Stimulated activated CD4-positive, alpha-beta T cell treated with anti-CD3 and anti-CD28 coated beads, TNF-alpha, amount 100 ng/mL, for 48 hours (primary cell): ENCODE measurements around the gene PRKAG2.

Source experiments
- DNase-seq, 3 donors: peaks; one replicate each; pipeline ENCODE4 v3.0.0-alpha.2; 2020; ENCODE audit warnings: low read depth in 3 of 3

Gene PRKAG2

GRCh38 chr7:151866028-151866427 lies 10.9 kb downstream of the PRKAG2 start:
- no peak for DNase-seq

- DNase-seq: no peak
Observed at GRCh38 chr7:151865070-151865670, 11.7 kb downstream of the PRKAG2 start.

DNA sequence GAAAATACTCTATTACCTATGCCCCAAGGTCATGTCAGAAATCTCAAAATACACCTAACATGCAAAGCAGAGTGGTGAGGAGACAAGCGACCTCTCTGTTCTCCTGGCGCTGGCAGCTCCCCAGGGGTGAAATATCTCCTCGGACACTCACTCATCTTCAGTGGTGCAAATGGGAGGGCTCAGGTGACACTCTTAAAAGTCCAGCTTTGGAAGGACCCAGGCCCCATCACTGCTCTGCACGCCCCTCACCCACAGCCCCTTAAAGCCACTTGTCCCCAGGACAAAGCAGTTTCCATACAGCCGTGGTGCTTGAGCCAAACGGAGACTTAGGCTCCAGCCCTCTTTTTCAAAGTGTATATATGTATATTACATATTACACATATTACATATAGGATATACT lies 12.4 kb downstream of the PRKAG2 start:
- no peak for DNase-seq

DNA sequence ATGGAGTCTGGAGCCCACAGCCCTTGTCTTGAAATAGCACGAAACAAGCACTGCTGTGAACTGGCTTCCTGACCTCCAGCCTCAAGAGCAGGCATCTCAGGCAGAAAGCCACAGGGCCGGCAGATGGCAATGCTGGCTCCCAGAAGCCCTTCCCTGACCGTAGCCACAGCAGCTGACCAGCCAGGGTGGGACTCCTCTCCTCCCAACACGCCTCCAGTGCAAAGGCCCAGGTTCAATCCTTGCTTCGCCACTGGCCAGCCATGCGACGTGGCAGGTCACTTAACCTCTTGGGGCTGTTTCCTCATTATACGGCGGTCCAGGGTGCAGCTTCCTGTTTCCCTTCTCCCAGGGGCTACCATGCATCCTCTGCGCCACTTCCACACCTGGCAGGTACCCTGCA lies 12.8 kb downstream of the PRKAG2 start:
- DNase-seq: no peak

DNA sequence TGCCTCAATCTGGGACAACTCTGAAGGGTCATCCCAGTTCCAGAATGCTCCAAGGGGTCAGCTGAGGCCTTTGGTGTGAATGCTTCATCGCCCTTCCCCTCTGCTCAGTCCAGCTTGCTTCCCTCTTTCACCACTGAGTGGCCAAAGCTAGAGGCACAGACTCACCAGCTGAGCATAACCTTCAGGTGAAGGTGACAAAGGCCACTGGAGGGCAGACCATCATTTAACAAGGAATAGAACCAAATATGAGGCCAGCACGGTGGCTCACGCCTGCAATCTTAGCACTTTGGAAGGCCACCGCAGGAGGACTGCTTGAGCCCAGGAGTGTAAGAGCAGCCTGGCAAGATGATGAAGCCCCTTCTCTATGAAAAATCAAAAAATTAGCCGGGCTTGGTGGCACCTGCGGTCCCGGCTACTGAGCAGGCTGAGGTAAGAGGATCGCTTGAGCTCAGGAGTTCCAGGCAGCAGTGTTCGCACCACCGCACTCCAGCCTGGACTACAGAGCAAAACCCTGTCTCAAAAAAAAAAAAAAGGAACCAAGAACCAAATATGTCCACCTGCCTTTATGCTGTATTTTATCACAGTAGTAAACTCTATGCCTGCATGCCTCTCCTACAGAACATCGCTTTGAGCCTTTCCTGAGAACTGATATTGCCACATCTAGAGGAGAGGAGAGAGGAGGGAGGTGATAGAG lies 13.4 kb downstream of the PRKAG2 start:
- no peak for DNase-seq

GRCh38 chr7:151862606-151863381 lies 14.1 kb downstream of the PRKAG2 start:
- DNase-seq: no peak

GRCh38 chr7:151861881-151862280 lies 15.0 kb downstream of the PRKAG2 start:
- no peak for DNase-seq

GRCh38 chr7:151860771-151861170 lies 16.1 kb downstream of the PRKAG2 start:
- DNase-seq: no peak

DNA sequence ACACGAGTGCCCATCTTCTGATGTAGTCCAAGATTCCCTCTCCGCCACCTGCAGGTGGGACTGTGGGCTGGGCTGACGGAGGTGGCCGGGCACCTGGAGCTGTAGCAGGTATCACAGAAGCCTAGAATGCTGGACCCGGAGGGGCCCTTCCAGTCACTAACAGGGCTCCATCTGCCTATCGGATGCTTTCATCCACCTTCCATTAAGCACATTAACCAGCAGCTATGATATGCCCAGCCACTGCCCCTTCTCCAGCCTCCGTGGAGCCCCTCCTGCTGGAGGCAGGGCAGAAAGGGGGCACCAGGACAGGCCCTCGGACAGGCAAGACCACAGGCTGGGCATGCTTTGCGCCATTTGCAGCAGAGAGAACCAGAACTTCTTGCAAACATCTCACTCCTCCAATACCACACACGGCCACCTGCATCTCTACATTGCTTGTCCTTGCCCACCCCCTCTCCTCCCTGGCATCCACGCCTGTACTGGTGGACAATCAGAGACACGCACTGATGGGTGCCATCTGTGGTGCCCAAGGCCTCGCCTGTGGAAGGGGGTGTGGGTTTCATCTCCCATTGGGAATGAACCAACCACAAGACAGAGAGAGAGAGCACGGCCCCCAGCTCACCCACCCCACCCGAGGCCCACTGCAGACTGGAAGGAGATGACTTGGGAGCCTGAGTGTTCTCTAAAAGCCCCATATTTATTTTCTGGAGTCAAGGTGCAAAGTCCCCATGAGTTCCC lies 16.8 kb downstream of the PRKAG2 start:
- DNase-seq: no peak

DNA sequence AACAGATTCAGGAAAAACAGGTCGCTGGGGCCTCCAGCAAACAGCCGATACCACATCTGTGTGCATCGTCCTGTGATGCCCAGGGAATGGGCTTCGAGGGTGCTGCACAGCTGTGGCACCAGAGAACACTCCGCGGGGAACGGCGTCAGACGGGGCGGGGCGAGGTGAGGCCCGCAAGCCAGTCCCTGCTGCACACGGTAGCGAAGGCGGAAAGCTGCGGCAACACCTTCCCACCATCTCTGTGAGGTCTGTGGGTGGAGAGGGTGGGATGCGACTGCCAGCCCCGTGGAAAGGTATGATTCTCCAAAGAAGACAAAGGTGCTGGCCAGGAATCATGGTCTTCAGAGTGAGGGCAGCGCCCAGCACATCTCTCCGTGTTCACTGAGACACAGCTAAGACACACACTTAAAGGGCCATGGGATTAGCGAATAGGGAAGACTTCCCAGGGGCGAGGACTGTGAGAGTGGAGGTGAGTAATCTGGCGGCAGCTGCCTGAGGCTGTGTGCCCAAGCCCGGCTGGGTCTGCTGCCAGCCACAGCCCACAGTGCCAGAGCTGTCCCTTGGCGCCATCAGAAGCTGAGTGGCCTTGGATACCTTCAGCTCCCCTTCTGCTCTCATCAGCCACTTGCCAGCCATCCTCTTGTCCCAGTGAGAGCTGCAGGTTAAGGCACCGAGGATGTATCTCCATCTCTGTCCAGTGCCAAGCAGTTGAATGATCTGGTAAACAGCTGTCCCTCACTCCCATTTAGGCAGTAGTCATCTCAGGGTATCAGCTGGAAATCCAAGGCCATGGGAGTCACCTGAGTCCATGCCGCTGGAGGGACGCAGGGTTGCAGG lies 17.6 kb downstream of the PRKAG2 start:
- no peak for DNase-seq

GRCh38 chr7:151858456-151858855 lies 18.5 kb downstream of the PRKAG2 start:
- no peak for DNase-seq

GRCh38 chr7:151857866-151858450 lies 19.0 kb downstream of the PRKAG2 start:
- no peak for DNase-seq

- no peak for DNase-seq
Observed at GRCh38 chr7:151857412-151857811, 19.5 kb downstream of the PRKAG2 start.

- no peak for DNase-seq
Observed at GRCh38 chr7:151856516-151856915, 20.4 kb downstream of the PRKAG2 start.

GRCh38 chr7:151856098-151856497 lies 20.8 kb downstream of the PRKAG2 start:
- DNase-seq: no peak

- DNase-seq: no peak
Observed at GRCh38 chr7:151854720-151855071, 22.2 kb downstream of the PRKAG2 start.

GRCh38 chr7:151853896-151854719 lies 22.8 kb downstream of the PRKAG2 start:
- no peak for DNase-seq

GRCh38 chr7:151852486-151853396 lies 24.2 kb downstream of the PRKAG2 start:
- DNase-seq: no peak

DNA sequence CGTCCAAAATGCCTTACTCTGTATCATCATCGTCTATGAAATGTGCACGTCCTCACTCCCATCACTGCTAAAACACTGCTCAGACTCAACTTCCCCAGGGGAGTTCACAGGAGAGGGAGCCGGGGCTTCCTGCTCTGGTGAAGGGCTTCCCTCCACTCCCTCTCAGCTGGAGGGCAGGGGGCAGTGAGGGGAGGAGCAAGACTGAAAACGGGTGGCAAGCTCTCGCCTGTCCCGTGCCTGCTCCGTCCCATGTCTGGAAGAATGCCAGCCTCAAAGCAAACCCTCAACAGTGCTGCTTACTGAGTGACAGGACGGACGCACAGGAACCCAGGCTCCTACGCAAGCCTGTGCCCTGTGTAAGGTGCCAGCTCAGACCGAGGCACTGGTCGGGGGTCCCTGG lies 25.1 kb downstream of the PRKAG2 start:
- DNase-seq: no peak
